GM18870 (cell line): ENCODE measurements around the gene SERPINB6.
A peak's percentile ranks its signal among the peaks of the same experiment; 100 is the strongest.
"Not testable (repeated sequence)": the region's sequence is repeated elsewhere in the genome, so short reads cannot be mapped to it uniquely, and the experiment has no call there.

Experiments
- ATAC-seq: cut with Tn5 transposase; IDR thresholded peaks from one replicate; pipeline ENCODE4 v1.9.1; 2021; ENCODE audit warnings: moderate library complexity; ENCODE audit not compliant: unreplicated experiment

Gene SERPINB6

GRCh38 chr6:2940010-2940850, 31.1 kb downstream of the SERPINB6 start:
- ATAC-seq = peak; percentile 77

DNA sequence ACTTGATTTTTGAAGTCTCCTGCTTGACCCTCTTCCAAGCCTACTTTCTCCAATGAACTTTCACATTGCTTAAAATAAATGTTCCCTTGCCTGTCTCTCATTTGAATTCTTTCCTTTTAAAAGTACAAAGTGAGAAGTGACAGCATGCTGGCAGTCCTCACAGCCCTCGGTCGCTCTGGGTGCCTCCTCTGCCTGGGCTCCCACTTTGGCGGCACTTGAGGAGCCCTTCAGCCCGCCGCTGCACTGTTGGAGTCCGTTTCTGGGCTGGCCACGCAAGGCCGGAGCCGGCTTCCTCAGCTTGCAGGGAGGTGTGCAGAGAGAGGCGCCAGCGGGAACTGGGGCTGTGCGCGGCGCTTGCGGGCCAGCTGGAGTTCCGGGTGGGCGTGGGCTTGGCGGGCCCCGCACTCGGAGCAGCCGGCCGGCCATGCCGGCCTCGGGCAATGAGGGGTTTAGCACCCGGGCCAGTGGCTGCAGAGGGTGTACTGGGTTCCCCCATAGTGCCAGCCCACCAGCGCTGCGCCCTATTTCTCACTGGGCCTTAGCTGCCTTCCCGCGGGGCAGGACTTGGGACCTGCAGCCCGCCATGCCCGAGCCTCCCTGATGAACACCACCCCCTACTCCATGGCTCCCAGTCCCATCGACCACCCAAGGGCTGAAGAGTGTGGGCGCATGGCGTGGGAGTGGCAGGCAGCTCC, 31.9 kb downstream of the SERPINB6 start:
- no peak for ATAC-seq

DNA sequence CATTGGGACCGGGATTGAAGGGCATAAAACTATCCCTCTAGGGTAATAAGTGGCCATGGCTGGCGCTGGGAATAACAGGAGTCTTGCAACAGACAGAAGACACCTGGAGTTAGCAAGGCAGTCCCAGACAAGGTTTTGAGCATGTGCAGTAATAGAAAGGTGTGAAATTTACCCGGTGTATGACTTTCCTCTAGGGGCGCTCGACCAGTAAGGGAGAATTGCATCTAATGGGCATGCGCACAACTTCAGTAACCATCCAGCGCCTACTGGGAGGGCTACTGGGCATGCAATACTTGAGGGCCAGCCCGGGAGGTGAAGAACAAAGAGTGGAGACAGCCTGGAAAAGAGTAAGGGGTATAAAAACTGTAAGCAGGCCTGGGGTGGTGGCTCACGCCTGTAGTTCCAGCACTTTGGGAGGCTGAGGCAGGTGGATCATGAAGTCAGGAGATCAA, 32.7 kb downstream of the SERPINB6 start:
- ATAC-seq = no peak

DNA sequence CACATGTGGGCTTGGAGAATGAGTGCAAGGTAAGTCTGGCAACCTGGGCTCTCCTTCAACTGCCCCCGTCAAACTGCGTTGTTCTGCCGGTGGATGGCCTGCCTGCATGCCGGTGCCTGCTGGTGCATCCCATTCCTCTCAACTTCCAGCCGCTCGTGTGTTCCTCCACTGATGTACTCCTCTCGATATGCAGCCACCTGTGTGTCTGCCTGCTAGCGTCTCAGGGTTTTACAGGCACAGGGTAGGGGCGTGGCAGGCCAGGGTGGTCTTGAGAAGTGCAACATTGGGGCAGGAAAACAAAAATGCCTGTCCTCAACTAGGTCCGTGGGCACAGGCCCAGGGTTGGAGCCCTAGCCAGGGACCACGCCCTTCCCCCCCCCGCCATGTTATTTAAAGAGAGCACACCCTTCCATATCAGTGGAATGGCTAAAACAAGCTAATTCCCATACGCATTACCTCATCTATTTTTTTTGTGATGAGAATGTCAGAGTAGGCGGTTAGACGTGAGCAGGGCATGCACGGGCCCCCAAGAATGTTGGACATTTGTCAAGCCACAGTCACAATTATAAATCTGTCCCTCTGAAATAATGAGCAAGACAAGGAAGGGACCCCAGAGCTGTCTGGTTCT, 33.2 kb downstream of the SERPINB6 start:
- ATAC-seq = no peak

DNA sequence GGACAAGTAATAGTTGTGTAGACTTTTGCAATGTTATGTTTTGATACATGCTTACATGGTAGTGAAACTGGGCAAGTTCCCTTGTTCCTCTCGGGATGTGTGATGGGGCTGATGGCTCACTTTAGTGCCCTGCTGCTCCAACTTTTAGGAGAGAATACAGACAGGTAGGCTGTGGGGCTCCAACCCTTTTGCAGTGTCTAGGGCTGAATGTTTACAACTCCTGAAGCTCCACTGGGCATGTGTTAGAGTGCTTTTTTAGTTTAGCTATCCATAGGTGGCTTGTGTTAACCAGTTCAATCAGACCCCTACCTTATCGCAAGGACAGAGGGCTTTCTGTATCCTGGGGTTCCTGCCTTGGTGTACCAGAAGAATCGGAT, 33.8 kb downstream of the SERPINB6 start:
- ATAC-seq = no peak

DNA sequence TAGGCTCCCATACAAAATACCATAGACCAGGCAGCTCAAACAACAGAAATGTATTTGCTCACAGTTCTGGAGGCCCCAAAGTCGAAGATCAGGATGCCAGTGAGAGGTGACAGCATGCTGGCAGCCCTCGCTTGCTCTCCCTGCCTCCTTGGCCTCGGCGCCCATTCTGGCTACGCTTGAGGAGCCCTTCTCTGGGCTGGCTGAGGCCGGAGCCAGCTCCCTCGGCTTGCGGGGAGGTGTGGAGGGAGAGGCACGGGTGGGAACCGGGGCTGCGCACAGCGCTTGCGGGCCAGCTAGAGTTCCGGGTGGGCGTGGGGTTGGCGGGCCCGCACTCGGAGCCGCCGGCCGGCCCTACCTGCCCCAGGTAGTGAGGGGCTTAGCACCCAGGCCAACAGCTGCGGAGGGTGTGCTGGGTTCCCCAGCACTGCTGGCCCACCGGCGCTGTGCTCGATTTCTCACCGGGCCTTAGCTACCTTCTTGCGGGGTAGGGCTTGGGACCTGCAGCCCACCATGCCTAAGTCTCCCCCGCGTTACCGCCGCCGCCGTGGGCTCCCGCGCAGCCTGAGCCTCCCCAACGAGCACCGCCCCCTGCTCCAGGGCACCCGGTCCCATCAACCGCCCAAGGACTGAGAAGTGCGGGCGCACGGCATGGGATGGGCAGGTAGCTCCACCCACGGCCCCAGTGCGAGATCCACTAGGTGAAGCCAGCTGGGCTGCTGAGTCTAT, 35.6 kb downstream of the SERPINB6 start:
- no peak for ATAC-seq

DNA sequence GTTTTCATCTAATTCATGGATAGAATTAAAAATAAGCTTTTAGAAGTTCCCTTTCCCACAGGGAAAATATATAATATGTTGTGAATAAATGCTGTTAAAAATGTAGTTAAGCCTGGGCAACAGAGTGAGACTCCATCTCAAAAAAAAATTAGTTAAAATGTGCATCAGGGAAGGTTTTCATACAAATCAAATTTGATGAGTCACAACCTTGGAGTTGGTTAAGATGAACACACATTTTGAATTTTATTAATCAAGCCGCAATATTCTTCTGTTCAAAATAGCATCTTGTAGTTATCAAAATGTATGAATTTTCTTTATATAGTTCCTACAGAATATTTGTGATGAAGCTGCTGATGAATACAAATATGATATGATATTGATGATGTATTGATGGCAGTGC, 37.3 kb downstream of the SERPINB6 start:
- no peak for ATAC-seq

DNA sequence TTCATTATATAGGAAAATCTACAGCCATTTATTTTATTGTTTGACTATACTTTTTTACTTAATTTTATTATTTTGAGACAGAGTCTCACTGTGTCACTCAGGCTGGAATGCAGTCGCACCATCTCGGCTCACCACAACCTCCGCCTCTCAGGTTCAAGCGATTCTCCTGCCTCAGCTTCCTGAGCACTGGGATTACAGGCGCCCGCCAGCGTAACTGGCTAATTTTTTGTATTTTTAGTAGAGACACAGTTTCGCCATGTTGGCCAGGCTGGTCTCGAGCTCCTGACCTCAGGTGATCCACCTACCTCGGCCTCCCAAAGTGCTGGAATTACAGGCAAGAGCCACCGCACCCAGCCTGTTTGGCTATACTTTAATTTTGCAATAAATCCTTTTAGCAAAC, 38.5 kb downstream of the SERPINB6 start:
- not testable (repeated sequence) for ATAC-seq

DNA sequence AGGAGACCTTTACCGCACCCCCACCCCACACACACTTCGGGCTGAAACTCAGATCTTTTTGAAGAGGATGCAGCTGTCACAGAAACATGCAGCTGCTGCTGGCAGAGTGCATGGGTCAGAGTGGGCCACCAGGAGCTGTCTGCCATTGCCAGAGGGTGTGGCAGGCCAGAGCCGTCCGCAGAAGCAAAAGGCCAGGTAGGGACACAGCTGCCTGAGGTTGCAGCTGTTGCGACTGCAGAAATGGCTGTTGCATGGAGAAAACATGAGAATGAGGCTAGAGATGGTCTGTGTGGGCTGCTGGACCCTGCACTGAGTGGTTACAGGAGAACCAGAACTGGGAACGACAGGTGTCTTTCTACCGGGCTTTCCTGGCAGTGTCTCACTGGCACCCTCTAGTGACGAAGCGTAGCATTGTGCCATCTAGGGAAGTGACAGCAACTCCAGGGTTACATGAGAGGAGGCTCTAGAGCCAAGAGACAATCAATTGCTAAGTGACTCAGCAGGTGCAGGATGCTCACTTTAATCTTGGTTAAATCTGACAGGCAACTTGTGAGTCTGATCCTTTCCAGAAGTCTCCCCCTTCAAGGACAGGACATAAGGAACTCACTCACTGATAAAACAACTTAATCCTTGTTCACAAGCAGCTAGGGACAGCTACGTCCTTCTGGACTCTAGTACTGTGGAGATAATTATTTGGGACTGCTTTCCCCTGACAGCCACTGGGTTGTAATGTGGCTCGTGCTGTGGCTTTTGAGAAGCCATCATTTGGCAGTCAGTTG, 39.2 kb downstream of the SERPINB6 start:
- peak; percentile 65 for ATAC-seq

GRCh38 chr6:2931055-2931454, 40.3 kb downstream of the SERPINB6 start:
- ATAC-seq = no peak

DNA sequence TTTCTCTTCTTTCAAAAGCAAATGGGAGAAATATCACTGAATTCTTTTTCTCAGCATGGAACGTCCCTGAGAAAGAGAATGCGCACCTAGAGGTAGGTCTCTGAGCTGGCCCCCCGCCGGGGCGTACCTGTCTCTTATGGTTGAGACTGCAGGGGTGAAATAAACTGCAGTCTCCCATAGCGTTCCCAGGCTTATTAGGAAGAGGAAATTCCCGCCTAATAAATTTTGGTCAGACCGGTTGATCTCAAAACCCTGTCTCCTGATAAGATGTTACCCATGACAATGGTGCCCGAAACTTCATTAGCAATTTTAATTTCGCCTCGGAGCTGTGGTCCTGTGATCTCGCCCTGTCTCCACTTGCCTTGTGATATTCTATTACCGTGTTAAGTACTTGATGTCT, 43.4 kb downstream of the SERPINB6 start:
- ATAC-seq = not testable (repeated sequence)

DNA sequence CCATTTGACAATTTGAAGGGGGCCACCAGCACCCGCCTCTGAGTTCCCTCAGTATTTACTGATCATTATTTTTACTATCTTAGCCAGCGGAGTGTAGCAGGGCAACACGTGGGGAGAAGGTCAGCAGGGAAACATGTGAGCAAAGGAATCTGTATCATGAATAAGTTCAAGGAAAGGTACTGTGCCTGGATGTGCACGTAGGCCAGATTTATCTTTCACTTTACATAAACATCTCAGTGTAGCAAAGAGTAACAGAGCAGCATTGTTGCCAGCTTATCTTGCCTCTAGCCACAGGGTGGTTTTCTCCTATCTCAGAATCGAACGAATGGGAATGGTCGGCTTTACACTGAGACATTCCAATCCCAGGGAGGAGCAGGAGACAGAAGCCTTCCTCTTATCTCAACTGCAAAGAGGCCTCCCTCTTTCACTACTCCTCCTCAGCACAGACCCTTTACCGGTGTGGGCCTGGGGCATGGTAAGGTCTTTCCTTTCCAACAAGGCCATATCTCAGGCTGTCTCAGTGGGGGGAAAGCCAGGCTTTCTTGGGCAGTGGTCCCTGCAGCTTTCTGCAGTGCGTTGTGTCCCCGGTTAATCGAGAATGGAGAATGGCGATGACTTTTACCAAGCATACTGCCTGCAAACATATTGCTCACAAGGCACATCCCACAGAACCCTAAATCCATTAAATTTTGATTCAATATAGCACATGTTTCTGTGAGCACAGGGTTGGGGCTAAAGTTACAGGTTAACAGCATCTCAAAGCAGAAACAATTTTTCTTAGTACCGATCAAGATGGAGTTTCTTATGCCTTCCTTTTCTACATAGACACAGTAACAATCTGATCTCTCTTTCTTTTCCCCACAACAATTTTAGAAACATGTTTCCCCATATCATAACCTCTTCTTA, 45.3 kb downstream of the SERPINB6 start:
- ATAC-seq = not testable (repeated sequence)

GRCh38 chr6:2921520-2922115, 49.7 kb downstream of the SERPINB6 start:
- ATAC-seq = no peak

DNA sequence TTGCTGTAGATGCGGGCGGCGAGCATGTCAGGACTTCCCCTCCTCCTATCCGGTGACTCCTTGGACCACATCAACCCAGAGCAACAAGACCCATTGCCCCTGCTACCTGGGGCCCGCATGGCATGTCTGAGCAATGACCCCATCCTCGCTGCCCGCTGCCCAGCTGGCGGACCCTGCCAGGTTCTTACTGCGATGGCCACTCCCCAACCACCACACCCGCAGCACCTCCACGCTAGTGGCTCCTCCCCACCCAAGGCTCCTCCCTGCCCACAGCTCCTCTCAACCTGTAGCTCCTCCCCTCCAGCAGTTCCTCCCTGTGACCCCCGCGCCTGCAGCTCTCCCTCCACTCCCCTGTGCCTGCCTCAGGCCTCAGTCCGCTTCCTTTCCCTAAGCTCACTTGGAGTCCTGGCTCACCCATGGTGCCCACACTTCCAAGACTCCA, 50.7 kb downstream of the SERPINB6 start:
- no peak for ATAC-seq

- ATAC-seq = no peak
These were observed 51.5 kb downstream of the SERPINB6 start for GRCh38 chr6:2919886-2920285.

DNA sequence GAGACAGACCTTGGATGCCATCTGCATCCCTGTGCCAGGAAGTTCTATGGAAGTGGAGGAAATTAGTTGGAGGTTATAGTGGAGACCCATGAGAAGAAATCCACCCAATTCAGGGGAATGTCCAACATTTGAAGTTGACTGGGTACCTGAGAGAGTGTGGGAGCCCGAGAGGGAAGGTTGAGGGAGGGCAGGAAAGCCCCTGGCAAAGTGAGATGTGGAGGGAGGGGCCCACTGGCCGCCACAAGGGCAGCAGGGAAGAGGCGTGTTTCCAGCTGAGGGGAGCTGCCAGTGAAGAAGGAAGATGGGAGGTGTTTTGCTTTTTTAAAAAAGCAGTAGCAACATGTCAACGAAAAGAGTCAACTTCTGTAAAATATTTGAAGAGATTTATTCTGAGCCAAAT, 52.0 kb downstream of the SERPINB6 start:
- no peak for ATAC-seq

DNA sequence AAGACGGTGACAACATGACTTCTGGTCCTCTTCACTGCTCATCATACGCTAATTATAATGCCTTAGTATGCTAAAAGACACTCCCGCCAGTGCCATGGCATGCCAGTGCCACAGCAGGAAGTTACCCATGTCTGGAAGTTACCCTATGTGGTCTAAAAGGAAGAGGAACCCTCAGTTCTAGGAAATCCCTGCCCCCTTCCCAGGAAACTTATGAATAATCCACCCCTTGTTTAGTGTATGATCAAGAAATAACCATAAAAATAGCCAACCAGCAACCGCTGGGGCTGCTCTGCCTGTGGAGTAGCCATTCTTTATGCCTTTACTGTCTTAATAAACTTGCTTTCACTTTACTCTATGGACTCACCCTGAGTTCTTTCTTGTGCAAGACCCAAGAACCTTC, 52.4 kb downstream of the SERPINB6 start:
- ATAC-seq = no peak

DNA sequence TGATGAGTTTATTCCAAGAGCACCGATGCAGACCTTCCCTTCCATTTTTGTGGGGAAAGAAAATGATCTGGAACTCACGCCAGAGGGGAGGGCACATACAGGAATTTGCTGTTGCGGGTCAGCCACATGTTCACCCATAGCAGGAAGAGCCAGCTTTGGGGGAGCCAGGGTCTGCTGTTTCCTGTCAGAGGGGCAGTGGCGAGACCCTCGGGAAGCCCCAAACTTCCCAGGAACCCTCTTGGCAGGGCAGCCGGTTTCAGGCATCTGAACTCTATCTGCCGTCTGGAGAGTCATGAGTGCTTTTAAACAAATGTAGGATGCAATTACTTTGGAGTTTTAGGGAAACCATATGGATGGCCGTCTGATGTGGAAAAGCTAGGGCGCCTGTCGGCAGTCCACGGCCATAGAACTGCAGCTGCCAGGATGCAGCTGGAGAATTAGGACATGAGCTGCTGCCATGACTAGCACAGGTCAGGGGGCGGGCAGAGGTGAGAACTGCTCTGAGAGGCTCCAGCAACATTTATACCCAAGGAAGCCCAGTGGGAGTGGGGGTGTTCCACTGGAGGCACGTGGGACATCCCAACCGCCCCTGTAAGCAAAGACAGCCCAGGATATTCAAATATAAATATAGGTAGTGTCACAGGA, 53.4 kb downstream of the SERPINB6 start:
- no peak for ATAC-seq
